Liver (tissue), 9 donors: ENCODE measurements around the gene TRIO. TPM values are rescaled to one million over a fixed set of nuclear protein-coding genes. Genes with fewer than 3 reads are reported as not detected.

ENCODE experiments used
- DNase-seq: peaks from one replicate; pipeline ENCODE4 v3.0.0-alpha.2; 2017; ENCODE audit warnings: low spot score
- H3K27ac ChIP-seq, 2 donors: one replicate each; pipeline ENCODE4 v1.7.0; 2013; ENCODE audit warnings: inconsistent platforms in 2 of 2, low read length in 2 of 2, control low read depth in 1 of 2, low read depth in 1 of 2, mild to moderate bottlenecking in 1 of 2
- H3K27me3 ChIP-seq, 4 donors: one replicate each; pipeline versions ENCODE4 v1.6.1 to v1.7.0; 2013; ENCODE audit warnings: low read length in 3 of 4, inconsistent platforms in 1 of 4, mild to moderate bottlenecking in 1 of 4, moderate library complexity in 1 of 4; ENCODE audit not compliant: control insufficient read depth in 4 of 4, insufficient read depth in 4 of 4
- H3K36me3 ChIP-seq, 4 donors: one replicate each; pipeline versions ENCODE4 v1.6.1 to v1.7.0; 2013; ENCODE audit warnings: low read length in 3 of 4, mild to moderate bottlenecking in 3 of 4, low read depth in 1 of 4, moderate library complexity in 1 of 4; ENCODE audit not compliant: control insufficient read depth in 4 of 4, insufficient read depth in 3 of 4
- H3K4me1 ChIP-seq, 4 donors: one replicate each; pipeline versions ENCODE4 v1.6.1 to v1.7.0; 2013; ENCODE audit warnings: low read length in 3 of 4, mild to moderate bottlenecking in 3 of 4, moderate library complexity in 1 of 4; ENCODE audit not compliant: control insufficient read depth in 4 of 4, insufficient read depth in 4 of 4
- H3K4me3 ChIP-seq, 3 donors: one replicate each; pipeline versions ENCODE4 v1.6.1 to v1.7.0; 2013; ENCODE audit warnings: low read length in 3 of 3, control low read depth in 1 of 3, low read depth in 1 of 3, mild to moderate bottlenecking in 1 of 3
- H3K9ac ChIP-seq, 2 donors: one replicate each; pipeline ENCODE4 v1.7.0; 2013; ENCODE audit warnings: low read length in 2 of 2, mild to moderate bottlenecking in 2 of 2, moderate library complexity in 2 of 2, control low read depth in 1 of 2, low read depth in 1 of 2
- H3K9me3 ChIP-seq, 4 donors: one replicate each; pipeline versions ENCODE4 v1.6.1 to v1.7.0; 2013; ENCODE audit warnings: low read length in 3 of 4; ENCODE audit not compliant: control insufficient read depth in 4 of 4
- EGR1 ChIP-seq, 2 donors: IDR thresholded peaks; 2 replicates each; pipeline ENCODE4 v1.6.1; 2016 to 2018; ENCODE audit warnings: antibody characterized with exemption in 2 of 2, low read depth in 2 of 2
- FOXA1 ChIP-seq: IDR thresholded peaks from 2 replicates; pipeline ENCODE4 v1.6.1; 2016; ENCODE audit warnings: antibody characterized with exemption
- FOXA2 ChIP-seq: IDR thresholded peaks from 2 replicates; pipeline ENCODE4 v1.6.1; 2016; ENCODE audit warnings: antibody characterized with exemption
- GABPA ChIP-seq, 2 donors: IDR thresholded peaks in 1 of 2; conservative IDR thresholded peaks in 1 of 2; 2 replicates each; pipeline ENCODE4 v1.6.1; 2016; ENCODE audit warnings: antibody characterized with exemption in 2 of 2, mild to moderate bottlenecking in 1 of 2, moderate library complexity in 1 of 2
- HNF4A ChIP-seq, 2 donors: conservative IDR thresholded peaks; 2 replicates each; pipeline ENCODE4 v1.6.1; 2016; ENCODE audit warnings: antibody characterized with exemption in 2 of 2, mild to moderate bottlenecking in 2 of 2
- HNF4G ChIP-seq: IDR thresholded peaks from 2 replicates; pipeline ENCODE4 v1.6.1; 2016; ENCODE audit warnings: antibody characterized with exemption
- JUND ChIP-seq, 2 donors: IDR thresholded peaks; 2 replicates each; pipeline ENCODE4 v1.6.1; 2016; ENCODE audit warnings: antibody characterized with exemption in 2 of 2
- NR2F2 ChIP-seq: IDR thresholded peaks from 2 replicates; pipeline ENCODE4 v1.6.1; 2016; ENCODE audit warnings: antibody characterized with exemption
- RAD21 ChIP-seq, 2 donors: IDR thresholded peaks; 2 replicates each; pipeline ENCODE4 v1.6.1; 2016; ENCODE audit warnings: antibody characterized with exemption in 2 of 2, mild to moderate bottlenecking in 2 of 2
- RXRA ChIP-seq, 2 donors: IDR thresholded peaks; 2 replicates each; pipeline ENCODE4 v1.6.1; 2017 to 2018; ENCODE audit warnings: antibody characterized with exemption in 2 of 2, mild to moderate bottlenecking in 1 of 2
- SP1 ChIP-seq: IDR thresholded peaks from 2 replicates; pipeline ENCODE4 v1.6.1; 2018; ENCODE audit warnings: antibody characterized with exemption, mild to moderate bottlenecking
- TAF1 ChIP-seq: conservative IDR thresholded peaks from 2 replicates; pipeline ENCODE4 v1.6.1; 2016; ENCODE audit warnings: antibody characterized with exemption, mild to moderate bottlenecking
- YY1 ChIP-seq: IDR thresholded peaks from 2 replicates; pipeline ENCODE4 v1.6.1; 2016; ENCODE audit warnings: antibody characterized with exemption, mild to moderate bottlenecking
- WGBS: extraction: QIAGEN DNeasy Blood & Tissue Kit; methylation state at CpG from one replicate; pipeline ENCODE4 v1.1.7; 2013; 5-methylcytosine and 5-hydroxymethylcytosine counted together
- polyA plus RNA-seq, 2 donors: library from polyadenylated mRNA; stranded (reverse) in 1 of 2; unstranded in 1 of 2; fragments of 200-250 nt in 1 of 2; fragments of >200 nt in 1 of 2; fragmentation: Nextera tagmentation in 1 of 2; extraction: Ambion mirVana in 1 of 2; gene quantifications; one replicate each; pipeline versions ENCODE4 v1.2.1 to v1.2.3, GENCODE V29; 2013 to 2015
- total RNA-seq, 2 donors: library from RNA; depleted of rRNA; stranded (reverse); fragments of >200 nt; gene quantifications; one replicate each; pipeline ENCODE4 v1.2.3, GENCODE V29; 2014
- TF ChIP-seq, protein P1 (sequence below): IDR thresholded peaks from 2 replicates; pipeline ENCODE4 v1.6.1; 2016; ENCODE audit warnings: antibody characterized with exemption
- TF ChIP-seq, protein P2 (sequence below): IDR thresholded peaks from 2 replicates; pipeline ENCODE4 v1.6.1; 2016; ENCODE audit warnings: antibody characterized with exemption
- TF ChIP-seq, protein P3 (sequence below): IDR thresholded peaks from 2 replicates; pipeline ENCODE4 v1.6.1; 2016; ENCODE audit warnings: antibody characterized with exemption
- TF ChIP-seq, protein P4 (sequence below): IDR thresholded peaks from 2 replicates; pipeline ENCODE4 v1.6.1; 2016; ENCODE audit warnings: antibody characterized with exemption, mild to moderate bottlenecking
- TF ChIP-seq, protein P5 (sequence below): fragments of 150-350 bp; IDR thresholded peaks from 2 replicates; pipeline ENCODE4 v1.5.1; 2017; ENCODE audit warnings: improper control_type of control experiment, low read depth, low read length; ENCODE audit not compliant: missing input control
- donor health status: healthy.
- donor health status: healthy.
- donor health status: healthy.
- donor health status: healthy.
- donor health status: healthy.

TRIO gene
- total and polyA plus RNA-seq, 4 donors: 8.5 to 86.2 (median 16.0) TPM

DNA sequence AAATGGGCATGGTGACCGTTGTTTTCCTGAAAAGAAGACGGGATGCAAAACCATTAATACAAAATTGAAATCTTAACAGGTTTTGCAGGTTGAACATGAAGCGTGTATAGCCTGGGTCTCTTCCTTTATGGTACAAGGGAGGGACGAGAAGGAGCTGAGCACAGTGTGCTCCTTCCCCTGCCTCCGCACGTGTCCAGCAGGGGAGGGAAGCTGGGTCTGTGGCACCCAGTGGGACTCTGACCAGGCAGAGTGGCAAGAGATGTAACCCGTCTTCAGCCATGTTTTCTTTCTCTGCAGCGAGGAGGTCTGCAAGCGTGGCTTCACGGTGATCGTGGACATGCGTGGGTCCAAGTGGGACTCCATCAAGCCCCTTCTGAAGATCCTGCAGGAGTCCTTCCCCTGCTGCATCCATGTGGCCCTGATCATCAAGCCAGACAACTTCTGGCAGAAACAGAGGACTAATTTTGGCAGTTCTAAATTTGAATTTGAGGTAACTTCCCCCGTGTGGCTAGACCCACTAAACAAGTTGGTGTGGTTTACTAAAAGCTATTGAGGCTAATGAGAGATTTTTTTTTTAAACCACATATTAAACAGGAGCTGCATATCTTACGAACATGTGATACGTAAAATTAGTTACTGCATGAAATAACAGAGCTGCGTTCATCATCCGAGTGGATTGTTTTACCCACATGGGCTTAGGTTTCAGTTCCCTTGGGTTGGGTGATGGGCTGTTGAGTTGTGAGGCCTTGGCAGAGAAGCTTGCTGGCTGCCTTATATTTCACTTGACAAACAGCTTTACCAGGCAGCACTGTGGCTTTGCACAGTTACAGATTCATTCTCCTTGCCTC, 143.7 kb downstream of the TRIO start:
- no peak for TF ChIP-seq TAF1
- TF ChIP-seq, protein P1, sequence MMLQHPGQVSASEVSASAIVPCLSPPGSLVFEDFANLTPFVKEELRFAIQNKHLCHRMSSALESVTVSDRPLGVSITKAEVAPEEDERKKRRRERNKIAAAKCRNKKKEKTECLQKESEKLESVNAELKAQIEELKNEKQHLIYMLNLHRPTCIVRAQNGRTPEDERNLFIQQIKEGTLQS: no peak
- no peak for TF ChIP-seq NR2F2
- no peak for TF ChIP-seq HNF4G
- TF ChIP-seq GABPA (IDR thresholded peaks at IDR 0.05 in 1 of 2, conservative IDR thresholded peaks at IDR 0.05 in 1 of 2): no peak
- TF ChIP-seq, protein P2, sequence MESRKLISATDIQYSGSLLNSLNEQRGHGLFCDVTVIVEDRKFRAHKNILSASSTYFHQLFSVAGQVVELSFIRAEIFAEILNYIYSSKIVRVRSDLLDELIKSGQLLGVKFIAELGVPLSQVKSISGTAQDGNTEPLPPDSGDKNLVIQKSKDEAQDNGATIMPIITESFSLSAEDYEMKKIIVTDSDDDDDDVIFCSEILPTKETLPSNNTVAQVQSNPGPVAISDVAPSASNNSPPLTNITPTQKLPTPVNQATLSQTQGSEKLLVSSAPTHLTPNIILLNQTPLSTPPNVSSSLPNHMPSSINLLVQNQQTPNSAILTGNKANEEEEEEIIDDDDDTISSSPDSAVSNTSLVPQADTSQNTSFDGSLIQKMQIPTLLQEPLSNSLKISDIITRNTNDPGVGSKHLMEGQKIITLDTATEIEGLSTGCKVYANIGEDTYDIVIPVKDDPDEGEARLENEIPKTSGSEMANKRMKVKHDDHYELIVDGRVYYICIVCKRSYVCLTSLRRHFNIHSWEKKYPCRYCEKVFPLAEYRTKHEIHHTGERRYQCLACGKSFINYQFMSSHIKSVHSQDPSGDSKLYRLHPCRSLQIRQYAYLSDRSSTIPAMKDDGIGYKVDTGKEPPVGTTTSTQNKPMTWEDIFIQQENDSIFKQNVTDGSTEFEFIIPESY: no peak
- TF ChIP-seq, protein P3, sequence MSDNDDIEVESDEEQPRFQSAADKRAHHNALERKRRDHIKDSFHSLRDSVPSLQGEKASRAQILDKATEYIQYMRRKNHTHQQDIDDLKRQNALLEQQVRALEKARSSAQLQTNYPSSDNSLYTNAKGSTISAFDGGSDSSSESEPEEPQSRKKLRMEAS: no peak
- TF ChIP-seq, protein P4, sequence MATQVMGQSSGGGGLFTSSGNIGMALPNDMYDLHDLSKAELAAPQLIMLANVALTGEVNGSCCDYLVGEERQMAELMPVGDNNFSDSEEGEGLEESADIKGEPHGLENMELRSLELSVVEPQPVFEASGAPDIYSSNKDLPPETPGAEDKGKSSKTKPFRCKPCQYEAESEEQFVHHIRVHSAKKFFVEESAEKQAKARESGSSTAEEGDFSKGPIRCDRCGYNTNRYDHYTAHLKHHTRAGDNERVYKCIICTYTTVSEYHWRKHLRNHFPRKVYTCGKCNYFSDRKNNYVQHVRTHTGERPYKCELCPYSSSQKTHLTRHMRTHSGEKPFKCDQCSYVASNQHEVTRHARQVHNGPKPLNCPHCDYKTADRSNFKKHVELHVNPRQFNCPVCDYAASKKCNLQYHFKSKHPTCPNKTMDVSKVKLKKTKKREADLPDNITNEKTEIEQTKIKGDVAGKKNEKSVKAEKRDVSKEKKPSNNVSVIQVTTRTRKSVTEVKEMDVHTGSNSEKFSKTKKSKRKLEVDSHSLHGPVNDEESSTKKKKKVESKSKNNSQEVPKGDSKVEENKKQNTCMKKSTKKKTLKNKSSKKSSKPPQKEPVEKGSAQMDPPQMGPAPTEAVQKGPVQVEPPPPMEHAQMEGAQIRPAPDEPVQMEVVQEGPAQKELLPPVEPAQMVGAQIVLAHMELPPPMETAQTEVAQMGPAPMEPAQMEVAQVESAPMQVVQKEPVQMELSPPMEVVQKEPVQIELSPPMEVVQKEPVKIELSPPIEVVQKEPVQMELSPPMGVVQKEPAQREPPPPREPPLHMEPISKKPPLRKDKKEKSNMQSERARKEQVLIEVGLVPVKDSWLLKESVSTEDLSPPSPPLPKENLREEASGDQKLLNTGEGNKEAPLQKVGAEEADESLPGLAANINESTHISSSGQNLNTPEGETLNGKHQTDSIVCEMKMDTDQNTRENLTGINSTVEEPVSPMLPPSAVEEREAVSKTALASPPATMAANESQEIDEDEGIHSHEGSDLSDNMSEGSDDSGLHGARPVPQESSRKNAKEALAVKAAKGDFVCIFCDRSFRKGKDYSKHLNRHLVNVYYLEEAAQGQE: no peak
- TF ChIP-seq RAD21 (IDR thresholded peaks at IDR 0.05): no peak
- no peak for TF ChIP-seq FOXA2
- TF ChIP-seq RXRA (IDR thresholded peaks at IDR 0.05): no peak
- no peak for TF ChIP-seq EGR1 (IDR thresholded peaks at IDR 0.05; ENCODE audit: low read depth in 2 of 2)
- TF ChIP-seq HNF4A (conservative IDR thresholded peaks at IDR 0.05): no peak
- TF ChIP-seq FOXA1: no peak
- TF ChIP-seq YY1: no peak
- TF ChIP-seq, protein P5, sequence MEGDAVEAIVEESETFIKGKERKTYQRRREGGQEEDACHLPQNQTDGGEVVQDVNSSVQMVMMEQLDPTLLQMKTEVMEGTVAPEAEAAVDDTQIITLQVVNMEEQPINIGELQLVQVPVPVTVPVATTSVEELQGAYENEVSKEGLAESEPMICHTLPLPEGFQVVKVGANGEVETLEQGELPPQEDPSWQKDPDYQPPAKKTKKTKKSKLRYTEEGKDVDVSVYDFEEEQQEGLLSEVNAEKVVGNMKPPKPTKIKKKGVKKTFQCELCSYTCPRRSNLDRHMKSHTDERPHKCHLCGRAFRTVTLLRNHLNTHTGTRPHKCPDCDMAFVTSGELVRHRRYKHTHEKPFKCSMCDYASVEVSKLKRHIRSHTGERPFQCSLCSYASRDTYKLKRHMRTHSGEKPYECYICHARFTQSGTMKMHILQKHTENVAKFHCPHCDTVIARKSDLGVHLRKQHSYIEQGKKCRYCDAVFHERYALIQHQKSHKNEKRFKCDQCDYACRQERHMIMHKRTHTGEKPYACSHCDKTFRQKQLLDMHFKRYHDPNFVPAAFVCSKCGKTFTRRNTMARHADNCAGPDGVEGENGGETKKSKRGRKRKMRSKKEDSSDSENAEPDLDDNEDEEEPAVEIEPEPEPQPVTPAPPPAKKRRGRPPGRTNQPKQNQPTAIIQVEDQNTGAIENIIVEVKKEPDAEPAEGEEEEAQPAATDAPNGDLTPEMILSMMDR: no peak
- TF ChIP-seq JUND (IDR thresholded peaks at IDR 0.05): no peak
- no peak for TF ChIP-seq SP1
- peaks cover 0 to 16% (median 5%) of the 10 kb centered on the region in 4 donors for H3K36me3 ChIP-seq
- DNase-seq: no peak
- no peak overlapping the region for H3K4me3 ChIP-seq
- no peaks in the 10 kb centered on the region for H3K27me3 ChIP-seq
- no peak overlapping the region for H3K9ac ChIP-seq
- 93% methylated on average over 17 of the region's 17 CpGs for WGBS
- no peaks in the 10 kb centered on the region for H3K4me1 ChIP-seq
- no peak overlapping the region for H3K27ac ChIP-seq
- no peaks in the 10 kb centered on the region for H3K9me3 ChIP-seq
